ENCODE results near the gene ADRA2C. TPM values are rescaled to one million over a fixed set of nuclear protein-coding genes. Genes with fewer than 3 reads are reported as not detected.

Gene ADRA2C
- total and polyA plus RNA-seq, 2 experiments from 2014 or later = 3.0 to 16.6 TPM

- H3K79me2 ChIP-seq (replicated peaks; ENCODE audit: insufficient read depth) = no peaks in the 10 kb centered on the region
- peak; percentile 55 for DNase-seq (ENCODE audit: low spot score)
- H3K9me2 ChIP-seq (ENCODE audit: insufficient read depth) = no peaks in the 10 kb centered on the region
- H3K4me3 Mint-ChIP-seq = no peak overlapping the region
- no peak overlapping the region for H3K27ac ChIP-seq (ENCODE audit: low read depth)
- H3K4me1 ChIP-seq (ENCODE audit: insufficient read depth) = peaks cover 5% of the 10 kb centered on the region; the same call in 1 of the 2 replicates
- no peaks in the 10 kb centered on the region for H3K36me3 ChIP-seq (ENCODE audit: insufficient read depth)
- no peak overlapping the region for H2AFZ ChIP-seq
- H3K4me2 ChIP-seq = no peak overlapping the region
- TF ChIP-seq ZNF114 (CRISPR knock-in tag; IDR thresholded peaks at IDR 0.05) (no peak), POLR2AphosphoS5 (IDR thresholded peaks at IDR 0.05; ENCODE audit: low read depth) (no peak), ETS1 (IDR thresholded peaks at IDR 0.05) (no peak), NANOG (IDR thresholded peaks at IDR 0.05; ENCODE audit: borderline replicate concordance) (no peak), JUNB (IDR thresholded peaks at IDR 0.05; ENCODE audit: unreplicated experiment) (no peak), EZH2phosphoT487 (IDR thresholded peaks at IDR 0.05; ENCODE audit: unreplicated experiment) (no peak), CREB1 (CRISPR knock-in tag; IDR thresholded peaks at IDR 0.05; ENCODE audit: low read depth) (no peak), CTCF (conservative IDR thresholded peaks at IDR 0.05; ENCODE audit: low read depth in 2 of 2) (no peak), REST (IDR thresholded peaks at IDR 0.05; ENCODE audit: unreplicated experiment) (no peak), ZNF462 (CRISPR knock-in tag; IDR thresholded peaks at IDR 0.05) (no peak), EZH2 (IDR thresholded peaks at IDR 0.05; ENCODE audit: low read depth, unreplicated experiment) (no peak), STAT1 (IDR thresholded peaks at IDR 0.05; ENCODE audit: unreplicated experiment) (no peak), ZNF331 (CRISPR knock-in tag; IDR thresholded peaks at IDR 0.05; ENCODE audit: low read depth) (no peak)
- H3K4me3 ChIP-seq = no peak overlapping the region
- no peaks in the 10 kb centered on the region for H3K27me3 ChIP-seq (ENCODE audit: insufficient read depth)
- no peaks in the 10 kb centered on the region for H3F3A ChIP-seq (replicated peaks; ENCODE audit: low read depth)
- ATAC-seq = no peak
- H4K20me1 ChIP-seq (replicated peaks; ENCODE audit: insufficient read depth) = no peaks in the 10 kb centered on the region
- H3K36me3 Mint-ChIP-seq (ENCODE audit: low read depth) = 0 out of 3 replicates have a peak, but pooled peaks cover 4% of the 10 kb centered on the region
- peaks cover 7% of the 10 kb centered on the region; the same call in 2 of the 3 replicates for H3K4me1 Mint-ChIP-seq
- H3K27ac Mint-ChIP-seq = no peak overlapping the region
- H3K27me3 Mint-ChIP-seq (ENCODE audit: insufficient read depth, low read depth, poor library complexity) = peaks cover 5% of the 10 kb centered on the region
- peaks cover 6% of the 10 kb centered on the region; the same call in 2 of the 3 replicates for H3K9me3 Mint-ChIP-seq
Observed at GRCh38 chr4:3781193-3781886, 15.2 kb downstream of the ADRA2C start.

Measured in GM23338 (cell line).